Activated naive CD8-positive, alpha-beta T cell treated with anti-CD3 and anti-CD28 coated beads, Interleukin-2, amount 10 ng/mL, durations not matched to agents 7 days and 5 days (primary cell): ENCODE data around the gene GSTT2. TPM values are rescaled to one million over a fixed set of nuclear protein-coding genes. Genes with fewer than 3 reads are reported as not detected.
"Not testable (repeated sequence)": the region's sequence is repeated elsewhere in the genome, so short reads cannot be mapped to it uniquely, and the experiment has no call there.

Experiments used
- ATAC-seq: fragments of 150-1000 bp; cut with Tn5 transposase; one replicate; pipeline ENCODE4 v1.10.0; 2021; ENCODE audit warnings: low read depth, moderate library complexity
- POLR2A ChIA-PET: fragments of 350-600 bp; sonication (Branson Sonifier 250); formaldehyde crosslinking; loops from one replicate; lab custom pipeline; 2021; ENCODE audit warnings: antibody characterized with exemption; lab: Charles Lee
- DNase-seq: peaks from one replicate; pipeline ENCODE4 v3.0.0; 2021
- H3K27ac Mint-ChIP-seq: one replicate; pipeline ENCODE4 v1.8.0; 2022; ENCODE audit warnings: mild to moderate bottlenecking, mixed read lengths
- H3K27me3 Mint-ChIP-seq: one replicate; pipeline ENCODE4 v1.8.0; 2022; ENCODE audit warnings: mild to moderate bottlenecking, moderate library complexity, mixed read lengths
- H3K36me3 Mint-ChIP-seq: one replicate; pipeline ENCODE4 v1.8.0; 2021; ENCODE audit warnings: mild to moderate bottlenecking, mixed read lengths
- H3K4me1 Mint-ChIP-seq: one replicate; pipeline ENCODE4 v1.8.0; 2021; ENCODE audit warnings: mixed read lengths
- H3K4me3 Mint-ChIP-seq: one replicate; pipeline ENCODE4 v1.8.0; 2022; ENCODE audit warnings: mild to moderate bottlenecking, moderate library complexity, mixed read lengths
- H3K9me3 Mint-ChIP-seq: one replicate; pipeline ENCODE4 v1.8.0; 2021; ENCODE audit warnings: mixed read lengths
- total RNA-seq, 2 experiments: library from RNA; stranded (reverse); gene quantifications; one replicate each; pipeline ENCODE4 v1.2.3, GENCODE V29; 2021

GSTT2 gene
- total RNA-seq, result not detected

- H3K27ac Mint-ChIP-seq, H3K4me1 Mint-ChIP-seq, H3K9me3 Mint-ChIP-seq, POLR2A ChIA-PET, H3K4me3 Mint-ChIP-seq, H3K36me3 Mint-ChIP-seq, DNase-seq, H3K27me3 Mint-ChIP-seq: not testable (repeated sequence)
- ATAC-seq, result peak; percentile 22
Measured at GRCh38 chr22:23979557-23980240, at the start of gene GSTT2. Gene GSTT2 (plus strand): TSS chr22:23980134.

- DNase-seq (no peak), ATAC-seq (no peak)
- no peaks in the 10 kb centered on the region for H3K36me3 Mint-ChIP-seq
- no peaks in the 10 kb centered on the region for H3K4me1 Mint-ChIP-seq
- H3K4me3 Mint-ChIP-seq, result no peak overlapping the region
- no peak overlapping the region for H3K27ac Mint-ChIP-seq
- no peaks in the 10 kb centered on the region for H3K9me3 Mint-ChIP-seq
- peaks cover 2% of the 10 kb centered on the region for H3K27me3 Mint-ChIP-seq
- POLR2A ChIA-PET, result no interaction called here
Measured at GRCh38 chr22:23938328-23939016, 41.5 kb upstream of the GSTT2 start.

- DNase-seq, result no peak
- no peak overlapping the region for H3K27ac Mint-ChIP-seq
Measured at GRCh38 chr22:23939017-23939357, 40.9 kb upstream of the GSTT2 start.

GRCh38 chr22:23940166-23940565 lies 39.8 kb upstream of the GSTT2 start:
- H3K36me3 Mint-ChIP-seq, H3K27ac Mint-ChIP-seq, H3K9me3 Mint-ChIP-seq, ATAC-seq, H3K4me3 Mint-ChIP-seq, POLR2A ChIA-PET, H3K4me1 Mint-ChIP-seq, DNase-seq, H3K27me3 Mint-ChIP-seq: not testable (repeated sequence)

More at GRCh38 chr22:23939017-23939357, 40.9 kb upstream of the GSTT2 start:
- POLR2A ChIA-PET, result no interaction called here
- Mint-ChIP-seq H3K9me3 (no peaks in the 10 kb centered on the region), H3K4me1 (no peaks in the 10 kb centered on the region), H3K36me3 (no peaks in the 10 kb centered on the region), H3K4me3 (no peak overlapping the region), H3K27me3 (peaks cover 2% of the 10 kb centered on the region)
- no peak for ATAC-seq

- POLR2A ChIA-PET, H3K27me3 Mint-ChIP-seq, H3K4me1 Mint-ChIP-seq, H3K4me3 Mint-ChIP-seq, DNase-seq, H3K9me3 Mint-ChIP-seq, H3K36me3 Mint-ChIP-seq, ATAC-seq, H3K27ac Mint-ChIP-seq: not testable (repeated sequence)
Measured at GRCh38 chr22:23947391-23947790, 32.5 kb upstream of the GSTT2 start.

GRCh38 chr22:23949764-23950163 lies 30.2 kb upstream of the GSTT2 start:
- H3K4me1 Mint-ChIP-seq, DNase-seq, POLR2A ChIA-PET, H3K27ac Mint-ChIP-seq, H3K9me3 Mint-ChIP-seq, H3K4me3 Mint-ChIP-seq, ATAC-seq, H3K27me3 Mint-ChIP-seq, H3K36me3 Mint-ChIP-seq: not testable (repeated sequence)

GRCh38 chr22:23951383-23951782 lies 28.6 kb upstream of the GSTT2 start:
- H3K27ac Mint-ChIP-seq, H3K4me1 Mint-ChIP-seq, H3K9me3 Mint-ChIP-seq, H3K36me3 Mint-ChIP-seq, H3K4me3 Mint-ChIP-seq, H3K27me3 Mint-ChIP-seq, DNase-seq, ATAC-seq, POLR2A ChIA-PET: not testable (repeated sequence)

GRCh38 chr22:23952794-23953405 lies 27.0 kb upstream of the GSTT2 start:
- H3K4me1 Mint-ChIP-seq, ATAC-seq, H3K4me3 Mint-ChIP-seq, DNase-seq, H3K36me3 Mint-ChIP-seq, H3K9me3 Mint-ChIP-seq, POLR2A ChIA-PET, H3K27me3 Mint-ChIP-seq: not testable (repeated sequence)
- peak overlapping the region; percentile 49 for H3K27ac Mint-ChIP-seq

- DNase-seq, ATAC-seq, H3K4me1 Mint-ChIP-seq, H3K27me3 Mint-ChIP-seq, POLR2A ChIA-PET, H3K9me3 Mint-ChIP-seq, H3K36me3 Mint-ChIP-seq, H3K27ac Mint-ChIP-seq, H3K4me3 Mint-ChIP-seq: not testable (repeated sequence)
Measured at GRCh38 chr22:23953485-23953884, 26.4 kb upstream of the GSTT2 start.

GRCh38 chr22:23954193-23954990 lies 25.5 kb upstream of the GSTT2 start:
- POLR2A ChIA-PET, H3K27ac Mint-ChIP-seq, ATAC-seq, H3K27me3 Mint-ChIP-seq, H3K36me3 Mint-ChIP-seq, H3K4me1 Mint-ChIP-seq, DNase-seq, H3K9me3 Mint-ChIP-seq, H3K4me3 Mint-ChIP-seq: not testable (repeated sequence)

GRCh38 chr22:23954991-23955305 lies 25.0 kb upstream of the GSTT2 start:
- H3K9me3 Mint-ChIP-seq, H3K36me3 Mint-ChIP-seq, H3K4me1 Mint-ChIP-seq, H3K4me3 Mint-ChIP-seq, H3K27me3 Mint-ChIP-seq, ATAC-seq, DNase-seq, H3K27ac Mint-ChIP-seq, POLR2A ChIA-PET: not testable (repeated sequence)

GRCh38 chr22:23955886-23956285 lies 24.0 kb upstream of the GSTT2 start:
- H3K9me3 Mint-ChIP-seq, H3K27me3 Mint-ChIP-seq, DNase-seq, ATAC-seq, H3K36me3 Mint-ChIP-seq, H3K4me1 Mint-ChIP-seq, H3K4me3 Mint-ChIP-seq, POLR2A ChIA-PET, H3K27ac Mint-ChIP-seq: not testable (repeated sequence)

GRCh38 chr22:23956301-23956900 lies 23.5 kb upstream of the GSTT2 start:
- H3K36me3 Mint-ChIP-seq, H3K27ac Mint-ChIP-seq, H3K4me3 Mint-ChIP-seq, H3K9me3 Mint-ChIP-seq, H3K27me3 Mint-ChIP-seq, POLR2A ChIA-PET, H3K4me1 Mint-ChIP-seq: not testable (repeated sequence)
- DNase-seq (peak; percentile 73), ATAC-seq (peak; percentile 90)
